HG03442 (cell line): Measurements from ENCODE around the gene CHRDL1.
A peak's percentile ranks its signal among the peaks of the same experiment; 100 is the strongest.

Experiments used
- ATAC-seq: cut with Tn5 transposase; IDR thresholded peaks from one replicate; pipeline ENCODE4 v1.9.1; 2021; ENCODE audit warnings: mild to moderate bottlenecking, moderate library complexity; ENCODE audit not compliant: unreplicated experiment

Gene CHRDL1

GRCh38 chrX:110743679-110744340 is 51.8 kb downstream of the CHRDL1 start:
- peak; percentile 81 for ATAC-seq

GRCh38 chrX:110741213-110741796 is 54.3 kb downstream of the CHRDL1 start:
- no peak for ATAC-seq

DNA sequence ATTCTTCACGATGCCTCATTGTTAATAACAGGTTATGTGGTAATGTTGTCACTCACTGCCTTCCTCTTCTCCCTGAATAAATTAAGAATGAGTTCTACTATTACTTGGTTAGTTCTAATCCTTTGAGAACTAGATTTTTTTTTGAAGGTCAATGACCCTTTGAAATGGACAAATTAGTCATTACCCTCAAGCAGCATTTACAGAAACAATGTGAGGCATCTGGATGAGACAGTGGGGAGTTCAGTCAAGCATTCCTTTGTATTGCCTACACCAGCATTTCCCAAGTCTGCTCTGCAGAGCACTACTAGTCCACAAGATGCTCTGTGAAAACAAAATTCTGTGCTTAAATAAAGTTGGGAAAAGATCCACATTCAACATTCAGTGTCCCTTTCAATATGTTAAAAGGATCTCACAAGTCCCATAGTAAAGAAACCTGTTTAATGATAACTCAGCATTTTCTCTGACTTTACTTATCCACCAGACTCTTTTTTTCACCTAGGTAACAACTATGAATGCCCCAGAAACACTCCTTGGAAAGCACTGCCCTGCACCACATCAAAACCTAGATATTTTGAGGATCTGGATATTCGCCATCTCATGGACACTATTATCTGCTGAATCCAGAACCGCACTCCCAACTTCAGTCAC is 60.6 kb downstream of the CHRDL1 start:
- ATAC-seq, result no peak

DNA sequence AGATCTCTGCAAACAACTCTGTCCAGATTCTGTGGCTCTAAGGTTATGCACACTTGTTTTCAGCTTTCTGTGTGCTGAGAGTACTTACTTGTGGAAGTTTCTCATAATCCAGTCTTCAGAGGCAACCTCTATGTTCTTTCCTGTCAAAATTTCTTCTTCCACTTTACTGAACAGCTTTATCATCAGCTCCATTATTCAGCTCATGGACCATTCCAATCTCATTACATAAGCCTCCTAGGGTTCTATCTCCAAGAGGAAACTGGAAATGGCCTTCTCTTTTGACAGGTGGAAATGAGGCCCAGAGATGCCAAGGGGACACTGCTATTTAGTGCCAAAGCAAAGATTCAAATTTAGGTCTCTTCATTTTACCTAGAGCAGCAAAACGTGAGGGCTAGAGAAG is 61.3 kb downstream of the CHRDL1 start:
- no peak for ATAC-seq

DNA sequence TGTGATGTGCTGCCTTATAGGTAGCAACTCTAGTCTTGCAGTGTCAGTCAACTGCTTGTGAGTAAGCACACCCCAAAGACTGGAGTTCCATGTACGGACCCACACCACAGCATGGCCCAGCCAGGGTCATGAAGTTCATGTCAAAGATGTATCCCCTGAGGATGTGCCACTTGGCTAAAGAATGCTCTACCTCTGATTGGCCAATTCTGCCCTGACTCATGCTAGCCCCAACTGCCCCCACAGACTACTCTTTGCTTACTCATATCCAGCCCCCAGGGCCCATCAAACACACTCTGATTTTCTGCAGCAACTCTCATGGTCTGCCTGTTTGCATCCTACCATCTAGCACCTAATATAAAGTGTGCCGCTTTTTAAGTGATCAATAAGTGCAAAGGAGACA is 62.5 kb downstream of the CHRDL1 start:
- ATAC-seq, result no peak

GRCh38 chrX:110732266-110732665 is 63.4 kb downstream of the CHRDL1 start:
- ATAC-seq, result no peak

DNA sequence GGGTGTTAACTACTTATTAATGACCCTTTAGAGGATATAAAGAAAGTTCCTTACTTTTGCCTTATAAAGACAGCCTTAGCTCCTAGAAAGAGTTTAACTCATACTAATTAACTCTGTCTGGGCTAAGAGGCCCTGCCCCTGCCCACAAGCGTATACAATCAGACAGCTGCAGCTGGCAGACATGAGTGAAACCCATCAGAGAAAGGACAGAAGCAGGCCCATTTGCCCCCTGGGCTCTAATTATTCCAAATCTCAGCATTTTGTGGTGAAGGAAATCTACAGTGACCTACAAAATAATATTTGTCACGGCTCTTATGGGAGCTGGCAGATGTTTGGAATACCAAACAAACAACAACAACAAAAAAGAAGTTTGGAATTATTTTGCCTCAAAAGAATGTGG is 71.8 kb downstream of the CHRDL1 start:
- ATAC-seq, result no peak

DNA sequence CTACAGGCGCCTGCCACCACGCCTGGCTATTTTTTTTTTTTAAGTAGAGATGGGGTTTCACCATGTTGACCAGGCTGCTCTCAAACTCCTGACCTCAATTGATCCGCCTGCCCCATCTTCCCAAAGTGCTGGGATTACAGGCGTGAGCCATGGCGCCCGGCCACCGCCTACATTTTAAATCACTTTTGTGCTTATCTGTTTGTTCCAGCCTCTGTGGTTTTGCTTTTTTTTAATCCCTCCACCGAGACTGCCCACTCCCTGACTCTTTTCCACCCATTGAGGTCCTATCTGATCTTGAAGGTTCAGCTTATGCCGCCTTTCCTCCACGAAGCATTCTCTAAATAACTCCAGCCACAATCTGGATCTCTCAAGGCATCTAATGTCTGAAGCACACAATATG is 73.5 kb downstream of the CHRDL1 start:
- no peak for ATAC-seq

DNA sequence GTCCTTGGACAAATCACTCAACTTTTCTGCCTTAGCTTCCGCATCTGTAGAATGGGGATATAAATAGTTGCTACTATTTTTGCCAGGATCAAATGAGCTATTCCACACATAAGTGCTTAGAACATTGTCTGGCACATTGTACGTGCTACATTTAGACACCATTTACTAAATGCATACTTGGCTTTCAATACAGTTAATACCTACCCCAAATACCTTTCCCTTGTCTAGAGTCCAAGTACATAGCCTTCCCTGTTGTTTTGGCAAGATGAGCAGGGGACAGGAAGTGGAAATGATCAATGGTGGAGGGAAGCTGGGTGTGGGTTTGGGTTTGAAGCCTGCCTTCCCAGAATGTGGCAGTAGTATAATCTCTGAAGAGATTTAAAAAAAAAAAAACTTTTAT is 82.0 kb downstream of the CHRDL1 start:
- no peak for ATAC-seq

DNA sequence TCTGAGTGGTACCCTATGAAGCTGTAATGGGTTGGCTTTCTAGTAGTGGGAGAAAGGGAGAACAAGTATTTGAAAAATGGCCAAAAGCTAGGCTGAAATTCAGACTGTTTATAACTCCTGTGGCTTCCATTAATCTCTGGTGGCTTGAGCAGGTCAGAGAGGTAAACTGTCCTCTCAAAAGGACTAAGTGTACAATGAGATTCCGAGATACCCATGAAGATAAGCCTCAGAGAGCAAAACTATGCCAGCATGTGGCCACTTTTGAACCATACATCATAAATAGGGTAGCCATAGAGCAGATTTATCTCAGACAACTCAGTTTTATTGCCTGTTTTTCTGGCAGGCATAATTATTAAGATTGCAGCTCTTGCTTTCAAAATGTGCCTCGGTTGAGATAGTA is 89.2 kb downstream of the CHRDL1 start:
- ATAC-seq, result no peak

DNA sequence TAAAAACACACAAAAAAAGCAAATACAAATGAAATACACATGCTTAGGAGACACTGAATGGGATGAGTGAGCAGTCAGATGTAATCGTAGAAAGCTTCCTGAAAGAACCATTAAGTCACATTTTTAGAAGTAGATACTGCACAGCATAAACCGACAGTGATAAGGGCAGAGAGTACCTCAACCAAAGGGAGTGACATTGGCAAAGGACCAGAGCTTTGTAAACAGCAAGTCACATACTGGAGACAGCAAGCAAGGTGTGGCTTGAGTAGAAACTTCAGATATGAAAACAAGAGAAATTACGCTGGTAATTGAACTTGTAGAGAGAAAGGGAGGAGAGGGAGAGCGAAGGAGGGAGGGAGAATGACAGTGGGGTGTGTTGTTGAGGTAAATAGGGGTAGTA is 92.0 kb downstream of the CHRDL1 start:
- ATAC-seq, result no peak

DNA sequence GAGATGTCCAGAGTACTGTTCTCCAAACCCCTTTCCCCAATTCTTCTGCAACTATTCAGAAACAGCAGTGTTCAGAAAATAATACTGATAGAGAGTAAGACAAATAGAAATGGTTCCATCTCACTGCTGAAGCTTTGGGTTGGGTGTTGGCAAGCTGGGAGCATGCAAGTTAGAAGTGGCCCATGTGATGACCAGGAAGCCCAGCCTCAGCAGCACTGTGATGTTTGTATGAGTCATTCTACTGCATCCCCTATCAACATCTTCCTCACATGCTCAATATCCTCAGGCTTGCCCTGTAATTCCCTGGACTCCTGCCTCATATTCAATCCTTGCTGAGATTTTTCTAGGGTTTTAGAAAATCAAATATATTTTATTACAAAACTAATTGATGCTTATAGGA is 96.5 kb downstream of the CHRDL1 start:
- no peak for ATAC-seq

DNA sequence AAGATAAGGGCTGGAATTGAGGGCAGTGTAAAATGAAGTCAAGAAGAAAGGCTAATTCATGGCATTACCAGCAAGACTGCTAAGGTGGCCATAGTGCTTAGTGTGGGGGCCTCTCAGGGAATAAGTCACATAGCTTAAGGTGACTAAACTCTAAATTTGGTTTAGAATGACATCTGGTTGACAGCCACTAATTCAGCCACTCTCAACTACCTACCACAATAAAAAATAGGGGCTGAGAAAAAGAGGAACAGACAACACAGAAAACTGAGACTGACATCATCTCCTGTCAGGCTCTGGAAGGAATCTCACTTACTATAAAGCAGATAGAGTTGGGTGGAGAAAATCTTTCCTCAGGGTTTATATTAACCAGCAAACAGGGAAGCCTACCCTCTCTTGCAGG is 96.9 kb downstream of the CHRDL1 start:
- peak; percentile 73 for ATAC-seq

DNA sequence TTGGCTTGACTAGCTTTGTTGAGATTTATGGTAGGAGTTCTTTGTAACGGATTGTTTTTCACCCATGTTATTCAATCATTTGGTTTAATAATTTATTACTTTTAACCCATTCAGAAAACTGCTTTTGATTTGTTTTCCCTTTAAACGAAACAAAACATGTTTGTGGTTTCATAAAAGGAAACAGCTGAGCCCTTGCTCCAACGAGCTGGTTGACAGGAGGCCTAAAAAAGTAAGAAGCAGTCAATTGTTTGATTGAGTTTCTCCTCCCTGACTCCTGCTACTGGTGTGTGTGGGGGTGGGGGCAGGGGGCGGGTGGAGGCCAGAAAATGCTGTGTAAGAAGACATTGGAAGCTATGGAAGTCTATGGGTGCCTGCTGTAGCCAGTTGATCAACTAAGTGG is 102.8 kb downstream of the CHRDL1 start:
- no peak for ATAC-seq

- ATAC-seq, result no peak
Measured at GRCh38 chrX:110691446-110691845, 104.2 kb downstream of the CHRDL1 start.

DNA sequence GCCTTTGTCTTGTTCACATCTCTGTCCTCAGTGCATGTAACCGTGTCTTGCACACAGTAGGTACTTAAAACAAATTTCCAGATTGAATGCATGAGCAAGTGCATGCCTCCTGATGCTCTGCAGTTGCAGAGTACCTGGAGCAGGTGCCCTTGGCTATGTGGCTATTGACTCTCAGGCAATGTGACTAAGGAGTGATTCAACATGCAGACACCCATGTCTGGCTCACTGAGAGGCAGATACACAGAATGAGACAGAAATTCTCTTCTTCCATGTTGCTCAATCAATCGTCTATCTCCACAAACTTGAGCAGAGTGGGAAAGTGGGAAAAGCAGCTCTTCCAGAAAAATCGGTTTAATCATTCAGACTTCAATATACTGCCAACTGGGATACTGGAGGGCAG is 111.0 kb downstream of the CHRDL1 start:
- no peak for ATAC-seq

DNA sequence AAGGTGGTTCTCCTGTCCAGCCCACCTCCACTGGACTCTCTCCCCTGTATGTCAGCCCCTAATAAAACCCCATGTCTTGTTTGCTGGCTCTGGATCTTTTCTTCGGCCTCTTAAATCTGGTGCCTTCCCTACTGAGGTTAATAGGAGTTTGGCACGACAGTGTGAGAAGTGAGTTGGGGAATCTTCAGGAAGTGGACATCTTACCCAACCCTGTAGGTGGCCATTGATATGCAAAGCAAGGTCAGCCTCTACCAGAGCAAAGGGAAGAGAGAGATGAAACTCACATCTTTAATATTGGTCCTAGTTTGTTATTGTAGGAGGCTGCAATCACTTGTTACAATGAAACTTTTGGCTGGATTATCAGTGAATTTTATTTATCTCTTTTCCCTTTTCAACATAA is 111.7 kb downstream of the CHRDL1 start:
- ATAC-seq, result no peak

DNA sequence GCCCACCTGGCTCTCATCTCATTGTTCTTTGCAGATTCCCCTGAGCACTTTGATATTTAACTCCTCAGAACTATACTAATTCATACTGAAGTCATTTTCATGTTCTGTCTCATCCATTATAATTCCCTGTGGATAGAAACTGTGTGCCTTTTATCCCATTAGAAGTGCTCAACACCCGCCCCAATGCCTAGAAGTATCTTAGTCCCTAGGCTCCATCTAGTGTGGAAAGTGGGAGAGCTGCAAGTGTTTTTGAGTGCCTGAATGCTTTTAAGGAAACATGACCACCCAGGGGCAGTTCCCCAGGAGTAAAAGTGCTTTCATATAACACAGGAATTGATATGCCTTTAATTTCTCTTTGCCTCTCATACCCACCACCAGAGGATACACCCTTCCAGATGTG is 117.0 kb downstream of the CHRDL1 start:
- no peak for ATAC-seq

GRCh38 chrX:110675886-110676285 is 119.7 kb downstream of the CHRDL1 start:
- ATAC-seq, result no peak

- ATAC-seq, result peak; percentile 93
Measured at GRCh38 chrX:110671068-110671803, 124.4 kb downstream of the CHRDL1 start.

- no peak for ATAC-seq
Measured at GRCh38 chrX:110669572-110669971, 126.0 kb downstream of the CHRDL1 start.

DNA sequence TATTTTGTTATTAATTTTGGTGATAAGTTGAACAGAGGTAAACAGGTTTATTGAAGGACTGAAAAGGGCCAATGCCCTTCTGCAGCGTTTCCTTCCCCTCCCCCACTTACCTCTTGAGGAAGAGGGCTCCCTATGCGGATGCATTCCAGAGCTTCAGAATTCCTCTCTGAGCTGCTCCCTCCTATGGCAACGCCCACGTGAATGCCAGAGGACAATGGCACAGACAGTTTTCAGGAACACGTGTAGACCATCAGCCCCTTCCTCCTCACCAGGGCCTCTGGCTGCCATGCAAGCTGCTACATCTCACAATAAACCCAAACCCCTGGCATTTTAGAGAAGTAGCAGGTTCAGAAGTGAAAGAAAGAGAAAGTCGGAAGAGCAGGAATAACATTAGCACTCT is 127.9 kb downstream of the CHRDL1 start:
- ATAC-seq, result no peak
